RPMI8226 (cell line): ENCODE data around the gene CD38.
"Not testable (repeated sequence)": the region's sequence is repeated elsewhere in the genome, so short reads cannot be mapped to it uniquely, and the experiment has no call there.

Source experiments
- DNase-seq: peaks from one replicate; pipeline ENCODE4 v3.0.0-alpha.2; 2015

CD38 gene

GRCh38 chr4:15802497-15802896 lies 24.4 kb downstream of the CD38 start:
- DNase-seq: not testable (repeated sequence)

- peak; percentile 61 for DNase-seq
These were observed 27.7 kb downstream of the CD38 start for GRCh38 chr4:15805583-15806517.

GRCh38 chr4:15809058-15809457 lies 30.9 kb downstream of the CD38 start:
- peak; percentile 55 for DNase-seq

GRCh38 chr4:15809466-15809865 lies 31.3 kb downstream of the CD38 start:
- DNase-seq: no peak

GRCh38 chr4:15811703-15812337 lies 33.7 kb downstream of the CD38 start:
- no peak for DNase-seq

GRCh38 chr4:15832523-15833451 lies 54.7 kb downstream of the CD38 start:
- DNase-seq: no peak

- DNase-seq: no peak
These were observed 55.7 kb downstream of the CD38 start for GRCh38 chr4:15833801-15834200.

- DNase-seq: no peak
These were observed 58.2 kb downstream of the CD38 start for GRCh38 chr4:15836362-15836761.

GRCh38 chr4:15837591-15837990 lies 59.5 kb downstream of the CD38 start:
- no peak for DNase-seq

GRCh38 chr4:15841194-15841730 lies 63.1 kb downstream of the CD38 start:
- DNase-seq: not testable (repeated sequence)

- no peak for DNase-seq
These were observed 69.6 kb downstream of the CD38 start for GRCh38 chr4:15847746-15848145.

- DNase-seq: no peak
These were observed 70.2 kb downstream of the CD38 start for GRCh38 chr4:15848191-15848842.

- DNase-seq: no peak
These were observed 73.8 kb downstream of the CD38 start for GRCh38 chr4:15851969-15852368.

- DNase-seq: no peak
These were observed 74.4 kb downstream of the CD38 start for GRCh38 chr4:15852524-15852923.

GRCh38 chr4:15853345-15853744 lies 75.2 kb downstream of the CD38 start:
- no peak for DNase-seq

GRCh38 chr4:15855804-15856475 lies 77.8 kb downstream of the CD38 start:
- no peak for DNase-seq

- not testable (repeated sequence) for DNase-seq
These were observed 83.1 kb downstream of the CD38 start for GRCh38 chr4:15861198-15861597.

- DNase-seq: no peak
These were observed 86.8 kb downstream of the CD38 start for GRCh38 chr4:15864651-15865566.

- DNase-seq: no peak
These were observed 90.0 kb downstream of the CD38 start for GRCh38 chr4:15868111-15868510.

- no peak for DNase-seq
These were observed 90.8 kb downstream of the CD38 start for GRCh38 chr4:15868826-15869413.
